HG03060 (cell line): ENCODE measurements around the gene OSBPL7.

Source experiments
- ATAC-seq: cut with Tn5 transposase; IDR thresholded peaks from one replicate; pipeline ENCODE4 v1.9.1; 2021; ENCODE audit warnings: low read depth, moderate number of reproducible peaks; ENCODE audit not compliant: unreplicated experiment

The OSBPL7 gene

GRCh38 chr17:47821424-47822391 is at the start of gene OSBPL7:
Gene OSBPL7, minus strand, starts transcription at chr17:47821794. Its CDS starts 1,516 bp downstream, at chr17:47820278.
- ATAC-seq = no peak

- no peak for ATAC-seq
These were observed 49.5 kb upstream of the OSBPL7 start for GRCh38 chr17:47871048-47871447.

GRCh38 chr17:47870056-47870455 is 48.5 kb upstream of the OSBPL7 start:
- ATAC-seq = no peak

GRCh38 chr17:47869114-47869513 is 47.5 kb upstream of the OSBPL7 start:
- no peak for ATAC-seq

DNA sequence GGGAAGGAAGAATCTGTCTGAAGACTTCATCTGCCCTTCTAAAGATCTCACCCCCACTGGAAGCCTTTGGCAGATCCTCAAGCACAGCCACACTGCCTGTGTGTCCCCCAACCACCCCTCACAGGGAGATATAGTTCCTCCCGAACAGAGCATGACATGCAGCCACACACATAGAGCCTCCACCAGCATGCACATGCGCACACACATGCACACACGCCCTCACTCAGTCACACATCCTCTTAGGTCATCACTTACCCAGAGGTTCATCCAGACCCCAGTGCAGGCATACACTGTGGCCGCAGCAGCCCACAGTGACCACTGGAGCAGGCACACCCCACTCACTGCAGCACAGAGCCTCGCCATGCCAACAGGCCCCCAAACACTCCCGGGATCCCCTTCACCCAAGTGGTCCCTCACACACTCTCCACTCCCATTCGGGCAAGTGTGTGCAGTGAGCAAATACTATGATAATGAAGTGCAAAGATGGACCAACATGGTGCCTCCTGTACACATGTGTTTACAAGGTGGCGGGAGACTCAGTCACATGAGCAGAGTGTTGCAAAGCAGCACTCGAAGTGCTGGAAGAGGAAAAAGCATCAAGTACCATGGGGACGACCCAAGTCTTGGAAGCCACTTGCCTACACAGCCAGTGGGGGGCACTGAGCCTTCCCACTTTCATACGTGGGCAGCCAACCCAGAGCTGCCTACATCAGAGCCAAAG is 46.4 kb upstream of the OSBPL7 start:
- no peak for ATAC-seq

DNA sequence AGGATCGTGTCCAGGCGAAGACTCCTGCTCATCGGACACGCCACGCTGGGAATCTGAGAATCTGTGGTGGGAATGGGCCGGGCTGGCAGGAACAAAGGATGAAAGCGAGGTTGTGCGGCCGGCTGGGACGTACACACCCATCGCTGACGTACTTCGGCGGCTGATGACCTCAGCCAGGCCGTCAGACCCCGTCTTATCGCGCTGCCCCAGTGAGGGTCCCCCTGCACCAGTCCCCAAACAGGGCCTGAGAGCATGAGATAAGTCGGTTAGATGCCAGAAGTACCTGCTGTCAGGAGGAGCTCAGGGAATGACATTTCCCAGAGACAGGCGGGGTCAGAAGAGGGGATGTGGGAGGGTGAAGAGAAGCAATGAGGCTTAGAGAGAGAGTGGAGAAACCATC is 45.3 kb upstream of the OSBPL7 start:
- no peak for ATAC-seq

GRCh38 chr17:47864791-47865216 is 43.2 kb upstream of the OSBPL7 start:
- no peak for ATAC-seq

DNA sequence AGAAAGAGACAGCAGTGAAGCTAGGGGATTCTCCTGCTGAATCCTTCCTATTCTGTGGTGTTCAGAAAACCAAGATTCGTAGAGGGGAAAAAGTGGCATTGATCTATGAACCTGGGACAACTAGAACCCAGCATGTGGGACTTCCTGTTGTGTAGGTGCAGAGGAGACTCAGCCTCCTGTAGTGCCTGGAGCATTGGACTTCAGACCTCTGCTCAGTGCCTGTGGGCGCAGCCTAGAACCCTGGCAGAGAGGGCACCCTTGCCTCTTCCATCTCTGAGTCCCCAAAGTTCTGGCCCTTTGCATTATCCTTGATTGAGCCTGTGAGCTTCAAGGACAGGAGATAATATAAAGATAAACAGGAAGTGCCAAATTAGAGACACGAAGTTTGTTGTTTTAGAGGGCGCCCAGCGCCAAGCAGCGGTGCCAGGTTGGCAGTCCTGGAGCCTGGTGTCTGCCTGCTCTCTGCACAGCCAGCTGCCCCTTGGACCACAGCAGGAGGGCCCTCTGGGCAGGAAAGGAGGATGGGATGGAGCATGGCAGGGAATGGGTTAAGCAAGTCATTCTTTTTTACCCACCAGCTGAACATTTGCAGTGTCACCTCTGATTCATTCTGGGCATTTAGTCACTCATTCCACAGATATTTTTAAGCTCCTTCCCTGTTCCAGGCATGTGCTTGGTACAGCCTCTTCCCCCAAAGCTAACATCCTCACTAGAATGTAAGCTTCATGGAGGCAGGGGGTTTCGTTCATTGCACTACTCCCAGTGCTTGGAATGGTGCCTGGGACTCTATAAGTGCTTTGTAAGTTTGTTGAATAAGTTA is 41.2 kb upstream of the OSBPL7 start:
- no peak for ATAC-seq

DNA sequence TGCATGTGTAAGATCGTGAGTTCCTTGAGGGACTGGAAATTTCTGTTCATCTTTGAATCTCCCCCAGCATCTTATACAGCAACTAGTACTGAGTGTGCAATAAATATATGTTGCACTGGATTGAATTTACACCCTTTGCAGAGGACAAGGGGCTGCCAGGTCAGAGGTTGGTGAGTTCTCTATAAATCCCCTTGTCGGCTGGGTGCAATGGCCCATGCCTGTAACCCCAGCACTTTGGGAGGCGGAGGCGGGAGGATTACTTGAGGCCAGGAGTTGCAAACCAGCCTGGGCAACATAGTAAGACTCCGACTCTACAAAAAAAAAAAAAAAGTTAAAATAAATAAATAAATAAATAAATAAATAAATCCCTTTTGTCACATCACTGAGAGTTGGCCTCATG is 38.8 kb upstream of the OSBPL7 start:
- ATAC-seq = no peak

GRCh38 chr17:47857551-47858455 is 36.2 kb upstream of the OSBPL7 start:
- no peak for ATAC-seq

DNA sequence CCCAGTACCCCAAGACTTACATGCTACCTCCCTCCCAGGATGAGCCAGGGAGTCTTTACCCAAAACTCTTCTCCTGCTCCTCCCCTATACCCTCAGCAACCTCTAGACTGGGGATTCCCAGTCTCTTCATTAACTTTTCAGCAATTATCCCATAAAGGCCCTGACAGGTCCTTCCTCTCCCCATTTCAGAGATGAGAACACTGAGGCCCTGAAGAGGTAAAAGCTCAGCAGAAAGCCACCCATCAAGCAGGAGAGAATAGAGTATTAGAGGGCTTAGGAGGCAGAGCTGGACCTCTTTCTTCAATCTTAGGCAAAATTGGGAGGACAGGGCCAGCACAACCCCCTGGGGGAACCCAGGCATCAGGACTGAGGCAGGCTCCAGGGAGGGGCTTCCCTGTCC is 35.2 kb upstream of the OSBPL7 start:
- ATAC-seq = no peak

GRCh38 chr17:47855737-47856136 is 34.1 kb upstream of the OSBPL7 start:
- no peak for ATAC-seq

DNA sequence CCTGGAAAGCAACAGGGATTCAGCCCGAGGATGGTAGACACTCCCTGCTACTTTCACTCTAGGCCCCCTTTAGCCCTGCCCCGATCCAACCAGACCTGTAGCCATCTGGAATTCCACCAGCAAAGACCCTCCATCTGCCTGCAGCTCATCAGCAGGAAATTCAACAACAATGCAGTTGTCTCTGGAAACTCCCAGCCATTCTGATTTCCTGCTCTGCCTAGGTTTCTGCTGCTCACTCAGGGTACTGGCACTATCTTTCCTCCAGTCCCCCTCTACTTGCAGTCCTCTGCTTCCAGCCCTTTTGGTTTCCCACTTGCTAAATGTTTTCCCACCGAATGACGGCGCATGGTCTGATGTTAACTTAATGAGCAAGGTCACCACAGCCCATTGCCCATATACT is 32.0 kb upstream of the OSBPL7 start:
- ATAC-seq = no peak

DNA sequence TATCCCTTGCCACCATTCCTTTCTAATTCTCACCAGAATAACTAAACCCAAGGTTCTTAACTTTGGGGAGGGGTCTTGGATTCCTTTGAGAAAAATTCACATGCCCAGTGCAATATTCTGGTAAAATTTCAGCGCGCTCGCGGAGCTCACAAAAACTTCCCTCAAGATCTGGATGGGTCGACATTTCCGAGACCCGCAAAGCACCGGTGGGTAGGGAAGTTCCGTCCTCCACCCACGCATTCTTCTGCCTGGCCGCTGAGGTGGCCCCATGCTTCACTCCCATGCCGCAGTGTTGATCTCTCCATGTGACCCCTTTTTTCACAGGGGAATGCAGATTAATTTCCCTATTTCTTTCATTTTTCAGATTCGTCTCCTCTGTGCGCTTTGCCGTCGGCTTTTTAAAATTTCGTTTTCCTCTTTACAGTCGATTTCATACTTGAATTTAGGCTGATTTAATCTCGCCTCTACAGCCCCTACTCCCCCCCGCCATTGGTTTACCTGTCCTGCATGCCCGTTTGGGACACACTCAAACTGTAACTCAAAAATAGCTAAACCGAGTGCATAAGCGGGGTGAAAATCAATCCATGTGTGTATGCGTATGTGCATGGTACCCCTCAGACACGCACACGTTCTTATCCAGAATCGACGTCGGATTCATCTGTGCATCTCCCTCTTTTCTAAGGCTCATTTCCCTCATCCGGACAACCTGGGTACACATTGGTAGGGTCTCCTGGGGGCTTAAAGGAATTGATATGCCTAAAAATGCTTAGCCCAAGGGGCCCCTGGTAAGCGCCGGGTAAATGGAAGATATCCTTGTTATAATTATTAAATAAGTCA is 30.7 kb upstream of the OSBPL7 start:
- ATAC-seq = no peak

DNA sequence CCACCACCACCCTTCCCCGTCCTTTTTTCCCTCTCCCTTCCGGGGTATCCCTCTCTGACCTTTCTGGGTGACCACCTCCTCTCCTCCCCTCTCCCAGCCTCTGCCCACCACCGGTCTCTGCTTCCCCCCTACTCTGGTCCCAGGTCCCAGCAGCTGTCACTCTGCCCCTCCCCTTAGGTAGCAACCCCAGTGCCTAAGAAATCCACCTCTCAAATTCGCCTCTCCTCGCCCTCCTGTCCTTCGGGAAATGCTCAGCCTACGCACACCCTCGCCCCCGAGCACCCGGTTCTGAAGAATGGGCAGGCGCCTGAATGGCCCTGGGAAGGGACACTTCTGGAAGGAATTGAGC is 30.1 kb upstream of the OSBPL7 start:
- no peak for ATAC-seq

DNA sequence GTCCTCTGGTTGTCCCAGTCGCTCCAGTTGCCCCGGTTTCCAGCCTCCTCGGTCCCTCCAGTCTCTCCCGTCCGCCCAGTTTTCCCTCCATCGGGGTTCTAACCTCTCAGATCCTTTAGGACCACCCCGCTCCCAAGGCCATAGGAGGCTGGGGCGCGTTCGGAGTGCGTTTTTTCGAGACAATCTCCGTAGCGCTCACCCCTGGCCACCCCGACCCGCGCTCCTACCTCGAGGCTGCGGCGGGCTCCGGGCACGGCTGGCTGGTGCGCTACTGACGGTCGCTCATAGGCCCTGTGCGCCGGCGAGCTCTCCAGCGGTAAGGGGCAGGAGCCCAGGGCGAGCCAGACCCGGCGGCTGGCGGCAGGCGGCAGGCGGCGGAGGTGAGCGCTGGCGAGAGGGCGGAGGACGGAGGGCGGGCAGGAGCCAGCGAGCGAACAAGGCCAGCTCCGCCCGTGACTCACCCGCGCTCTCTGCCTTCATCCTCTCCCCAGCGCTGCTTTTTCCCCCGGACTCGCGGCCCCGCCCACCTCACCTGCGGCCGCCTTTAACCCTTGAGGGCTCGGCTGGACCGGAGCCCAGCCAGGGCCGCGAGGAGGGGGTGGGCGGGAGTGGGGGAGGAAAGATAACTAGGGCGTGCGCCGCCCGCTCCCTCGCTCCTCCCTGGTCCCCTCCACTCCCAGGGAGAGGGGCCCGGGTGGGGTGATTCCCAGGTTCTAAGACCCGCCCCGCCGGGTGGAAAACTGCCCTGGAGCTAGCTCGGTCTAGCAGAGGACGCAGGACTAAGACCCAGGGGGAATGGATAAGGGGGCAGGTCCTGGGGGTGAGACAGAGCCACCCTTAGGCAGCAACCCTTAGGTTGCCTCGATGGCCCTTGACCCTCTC is 29.3 kb upstream of the OSBPL7 start, which contains the start of gene SP6:
Gene SP6 (minus strand): TSS at position 472 of the 882 bp plus-strand sequence. CDS start 2,734 bp downstream, outside the sequence.
- ATAC-seq = no peak

DNA sequence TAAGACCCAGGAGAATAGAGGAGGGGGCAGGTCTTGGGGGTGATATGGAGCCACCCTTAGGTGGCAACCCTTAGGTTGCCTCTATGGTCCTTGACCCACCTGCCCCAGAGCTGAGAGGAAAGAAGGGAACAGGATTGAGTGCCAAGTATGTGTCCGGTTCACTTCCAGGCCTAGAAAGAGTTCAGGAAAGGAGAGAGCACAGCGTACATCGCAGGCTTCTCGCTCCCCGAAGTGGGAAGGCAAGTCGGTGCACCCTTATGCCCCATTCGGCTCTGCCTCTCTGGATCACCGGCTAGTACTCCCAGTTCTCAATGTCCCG is 28.7 kb upstream of the OSBPL7 start:
- no peak for ATAC-seq

DNA sequence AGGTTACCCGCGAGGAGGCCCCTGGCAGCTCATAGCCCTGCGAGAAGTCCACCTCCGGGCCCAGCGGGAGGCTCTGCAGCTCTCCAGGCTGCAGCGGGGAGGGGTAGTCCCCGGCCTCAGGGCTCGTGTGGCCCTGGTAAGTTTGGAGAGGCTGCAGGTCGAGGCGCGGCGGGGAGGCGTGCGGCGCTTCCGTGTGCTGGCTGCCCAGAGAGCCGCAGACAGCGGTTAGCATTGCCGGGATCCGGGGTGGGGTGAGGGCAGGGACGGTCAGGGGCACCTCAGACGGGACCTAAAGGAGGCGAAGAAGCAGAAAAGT is 26.6 kb upstream of the OSBPL7 start:
- no peak for ATAC-seq
